ENCODE results near the gene EMILIN2. TPM values are rescaled to one million over a fixed set of nuclear protein-coding genes. Genes with fewer than 3 reads are reported as not detected.
"Not testable (repeated sequence)": the region's sequence is repeated elsewhere in the genome, so short reads cannot be mapped to it uniquely, and the experiment has no call there.

The EMILIN2 gene
- total RNA-seq, 2 donors from 2014 or later, result 21.0 to 32.4 TPM

- DNase-seq (ENCODE audit: low spot score), result peak; percentile 74
Measured at GRCh38 chr18:2909431-2910140, 62.8 kb downstream of the EMILIN2 start.

GRCh38 chr18:2910261-2910660 is 63.5 kb downstream of the EMILIN2 start:
- intact Hi-C loops (cut with DNase I), result loop anchor here in 1 of 2 donors (2.0 kb wide), 1 partner anchor 63 kb away; the partner anchor contains the start of gene EMILIN2
- peak; percentile 58 for DNase-seq (ENCODE audit: low spot score)

More at GRCh38 chr18:2909431-2910140, 62.8 kb downstream of the EMILIN2 start:
- intact Hi-C loops (cut with DNase I), result loop anchor here in 1 of 2 donors (2.0 to 10.0 kb wide), 2 partner anchors 63 to 145 kb away; partner anchors contain the start of gene EMILIN2

- DNase-seq (ENCODE audit: low spot score), result peak; percentile 66
- intact Hi-C loops (cut with DNase I), result loop anchor here in 1 of 2 donors (2.0 kb wide), 1 partner anchor 64 kb away; the partner anchor contains the start of gene EMILIN2
Measured at GRCh38 chr18:2910751-2911425, 64.1 kb downstream of the EMILIN2 start.

GRCh38 chr18:2911533-2911932 is 64.7 kb downstream of the EMILIN2 start:
- intact Hi-C loops (cut with DNase I), result loop anchor here in 1 of 2 donors (2.0 kb wide), 1 partner anchor 65 kb away; the partner anchor contains the start of gene EMILIN2
- DNase-seq (ENCODE audit: low spot score), result peak; percentile 70

GRCh38 chr18:2912357-2913299 is 65.8 kb downstream of the EMILIN2 start:
- intact Hi-C loops (cut with DNase I), result no loop called here
- peak; percentile 64 for DNase-seq (ENCODE audit: low spot score)

GRCh38 chr18:2913398-2914005 is 66.7 kb downstream of the EMILIN2 start:
- DNase-seq (ENCODE audit: low spot score), result peak; percentile 78
- intact Hi-C loops (cut with DNase I), result no loop called here

GRCh38 chr18:2914185-2914880 is 67.5 kb downstream of the EMILIN2 start:
- DNase-seq (ENCODE audit: low spot score), result peak; percentile 79
- intact Hi-C loops (cut with DNase I), result no loop called here

- peak; percentile 81 for DNase-seq (ENCODE audit: low spot score)
- intact Hi-C loops (cut with DNase I), result no loop called here
Measured at GRCh38 chr18:2914881-2915240, 68.1 kb downstream of the EMILIN2 start.

- DNase-seq (ENCODE audit: low spot score), result peak; percentile 48
- intact Hi-C loops (cut with DNase I), result not testable (repeated sequence)
Measured at GRCh38 chr18:2915486-2915885, 68.7 kb downstream of the EMILIN2 start.

GRCh38 chr18:2916184-2916583 is 69.4 kb downstream of the EMILIN2 start:
- DNase-seq (ENCODE audit: low spot score), result no peak
- intact Hi-C loops (cut with DNase I), result no loop called here

- peak; percentile 62 for DNase-seq (ENCODE audit: low spot score)
- intact Hi-C loops (cut with DNase I), result no loop called here
Measured at GRCh38 chr18:2917259-2918047, 70.6 kb downstream of the EMILIN2 start.

GRCh38 chr18:2918761-2919550 is 72.2 kb downstream of the EMILIN2 start:
- DNase-seq (ENCODE audit: low spot score), result peak; percentile 47
- intact Hi-C loops (cut with DNase I), result no loop called here

GRCh38 chr18:2919600-2919999 is 72.8 kb downstream of the EMILIN2 start:
- intact Hi-C loops (cut with DNase I), result no loop called here
- DNase-seq (ENCODE audit: low spot score), result no peak

GRCh38 chr18:2920027-2920426 is 73.2 kb downstream of the EMILIN2 start:
- intact Hi-C loops (cut with DNase I), result no loop called here
- DNase-seq (ENCODE audit: low spot score), result peak; percentile 69

- intact Hi-C loops (cut with DNase I), result no loop called here
- DNase-seq (ENCODE audit: low spot score), result no peak
Measured at GRCh38 chr18:2920546-2921343, 73.9 kb downstream of the EMILIN2 start.

GRCh38 chr18:2921778-2922177 is 75.0 kb downstream of the EMILIN2 start:
- DNase-seq (ENCODE audit: low spot score), result peak; percentile 62
- intact Hi-C loops (cut with DNase I), result no loop called here
